PC-3 (cell line): Measurements from ENCODE around the gene SOWAHB.

Source experiments
- CTCF ChIP-seq: fragments of 300-600 bp; sonication (generic); conservative IDR thresholded peaks from 2 replicates; pipeline ENCODE4 v1.5.1; 2017; ENCODE audit warnings: antibody characterized with exemption, low read depth, mild to moderate bottlenecking, low read length
- EZH2 ChIP-seq: fragments of 300-600 bp; sonication (generic); IDR thresholded peaks from one replicate; pipeline ENCODE4 v1.6.1; 2017; ENCODE audit warnings: antibody characterized with exemption, mild to moderate bottlenecking, low read length; ENCODE audit not compliant: unreplicated experiment
- EZH2phosphoT487 ChIP-seq: fragments of 300-600 bp; sonication (generic); IDR thresholded peaks from 2 replicates; pipeline ENCODE4 v1.6.1; 2018; ENCODE audit warnings: mild to moderate bottlenecking, antibody characterized with exemption, low read length, borderline replicate concordance

GRCh38 chr4:76926841-76927240, 28.9 kb upstream of the SOWAHB start:
- no peak for TF ChIP-seq CTCF
- no peak for TF ChIP-seq EZH2
- TF ChIP-seq EZH2phosphoT487, result no peak
